H9 (cell line): Measurements from ENCODE around the gene GPR161. TPM values are rescaled to one million over a fixed set of nuclear protein-coding genes. Genes with fewer than 3 reads are reported as not detected.

ENCODE experiments used
- DNase-seq: peaks from one replicate; pipeline ENCODE4 v3.0.0-alpha.2; 2017
- H2AFZ ChIP-seq: one replicate; pipeline ENCODE4 v1.6.1; 2013; ENCODE audit warnings: mild to moderate bottlenecking, low read length, control low read depth, moderate library complexity
- H2AK5ac ChIP-seq: 2 replicates; pipeline ENCODE4 v1.6.1; 2013; ENCODE audit warnings: low read length, control low read depth, mixed read lengths; ENCODE audit not compliant: insufficient read length
- H2BK120ac ChIP-seq: one replicate; pipeline ENCODE4 v1.6.1; 2013; ENCODE audit warnings: low read depth, mild to moderate bottlenecking, low read length, control low read depth, inconsistent platforms; ENCODE audit not compliant: poor library complexity, severe bottlenecking
- H2BK12ac ChIP-seq: 2 replicates; pipeline ENCODE4 v1.6.1; 2013; ENCODE audit warnings: low read length, control low read depth, mixed read lengths, low read depth; ENCODE audit not compliant: insufficient read length
- H2BK15ac ChIP-seq: 2 replicates; pipeline ENCODE4 v1.6.1; 2013; ENCODE audit warnings: low read depth, low read length, control low read depth
- H2BK20ac ChIP-seq: one replicate; pipeline ENCODE4 v1.6.1; 2013; ENCODE audit warnings: low read depth, mild to moderate bottlenecking, low read length, control low read depth, inconsistent platforms; ENCODE audit not compliant: poor library complexity, severe bottlenecking
- H2BK5ac ChIP-seq: 2 replicates; pipeline ENCODE4 v1.6.1; 2013; ENCODE audit warnings: low read length, control low read depth, mixed read lengths; ENCODE audit not compliant: insufficient read length
- H3K14ac ChIP-seq: 2 replicates; pipeline ENCODE4 v1.6.1; 2013; ENCODE audit warnings: low read length, control low read depth; ENCODE audit not compliant: insufficient read depth
- H3K18ac ChIP-seq: 2 replicates; pipeline ENCODE4 v1.6.1; 2013; ENCODE audit warnings: low read depth, mild to moderate bottlenecking, mixed read lengths, low read length, control low read depth; ENCODE audit not compliant: insufficient read length
- H3K23ac ChIP-seq: 2 replicates; pipeline ENCODE4 v1.6.1; 2013; ENCODE audit warnings: low read length, control low read depth, mixed read lengths, low read depth; ENCODE audit not compliant: insufficient read length
- H3K23me2 ChIP-seq: 2 replicates; pipeline ENCODE4 v1.6.1; 2013; ENCODE audit warnings: low read depth, mild to moderate bottlenecking, mixed read lengths, low read length, control low read depth; ENCODE audit not compliant: insufficient read length, poor library complexity, severe bottlenecking
- H3K27ac ChIP-seq: 2 replicates; pipeline ENCODE4 v1.5.1; 2013; ENCODE audit warnings: low read length, control low read depth, mixed read lengths, low read depth; ENCODE audit not compliant: insufficient read length
- H3K27me3 ChIP-seq: 2 replicates; pipeline ENCODE4 v1.6.1; 2013; ENCODE audit warnings: low read length, control low read depth, inconsistent platforms; ENCODE audit not compliant: insufficient read depth
- H3K4ac ChIP-seq: 2 replicates; pipeline ENCODE4 v1.6.1; 2013; ENCODE audit warnings: low read depth, mild to moderate bottlenecking, control low read depth, inconsistent platforms, low read length, moderate library complexity
- H3K4me1 ChIP-seq: 2 replicates; pipeline ENCODE4 v1.6.1; 2013; ENCODE audit warnings: low read length, control low read depth, inconsistent platforms; ENCODE audit not compliant: insufficient read depth
- H3K4me2 ChIP-seq: 2 replicates; pipeline ENCODE4 v1.6.1; 2013; ENCODE audit warnings: low read length, control low read depth, mixed read lengths; ENCODE audit not compliant: insufficient read length, insufficient read depth
- H3K56ac ChIP-seq: 2 replicates; pipeline ENCODE4 v1.6.1; 2013; ENCODE audit warnings: low read depth, mild to moderate bottlenecking, mixed read lengths, low read length, control low read depth; ENCODE audit not compliant: insufficient read length
- H3K79me1 ChIP-seq: 2 replicates; pipeline ENCODE4 v1.6.1; 2013; ENCODE audit warnings: low read depth, mild to moderate bottlenecking, moderate library complexity, low read length, control low read depth, inconsistent platforms; ENCODE audit not compliant: insufficient read depth, poor library complexity, severe bottlenecking
- H3K79me2 ChIP-seq: 2 replicates; pipeline ENCODE4 v1.6.1; 2013; ENCODE audit warnings: low read length, control low read depth, inconsistent platforms; ENCODE audit not compliant: insufficient read depth
- H3K9ac ChIP-seq: 2 replicates; pipeline ENCODE4 v1.6.1; 2013; ENCODE audit warnings: low read length, control low read depth, mixed read lengths; ENCODE audit not compliant: insufficient read length; ENCODE audit errors: extremely low read depth
- H3K9me3 ChIP-seq: one replicate; pipeline ENCODE4 v1.6.1; 2013; ENCODE audit warnings: low read depth, low read length, inconsistent platforms; ENCODE audit not compliant: control insufficient read depth
- H3T11ph ChIP-seq: one replicate; pipeline ENCODE4 v1.6.1; 2013; ENCODE audit warnings: mild to moderate bottlenecking, low read length, control low read depth, inconsistent platforms
- H4K20me1 ChIP-seq: one replicate; pipeline ENCODE4 v1.6.1; 2013; ENCODE audit not compliant: control insufficient read depth, insufficient read length, insufficient read depth
- H4K5ac ChIP-seq: 2 replicates; pipeline ENCODE4 v1.6.1; 2013; ENCODE audit warnings: low read depth, mild to moderate bottlenecking, mixed read lengths, low read length, control low read depth; ENCODE audit not compliant: insufficient read length
- H4K8ac ChIP-seq: replicated peaks from 2 replicates; pipeline ENCODE4 v1.6.1; 2013; ENCODE audit warnings: low read length, control low read depth, mixed read lengths, low read depth; ENCODE audit not compliant: insufficient read length
- H4K91ac ChIP-seq: 2 replicates; pipeline ENCODE4 v1.6.1; 2013; ENCODE audit warnings: low read depth, mild to moderate bottlenecking, moderate library complexity, mixed read lengths, low read length, control low read depth; ENCODE audit not compliant: insufficient read length
- H3K27ac Mint-ChIP-seq, 3 experiments: 2 replicates in 2 of 3; 3 replicates in 1 of 3; pipeline ENCODE4 v1.8.0; 2020 to 2021; ENCODE audit warnings: mixed read lengths in 3 of 3, mild to moderate bottlenecking in 1 of 3, moderate library complexity in 1 of 3
- H3K27me3 Mint-ChIP-seq: 2 replicates; pipeline ENCODE4 v1.8.0; 2021; ENCODE audit warnings: low read depth, mild to moderate bottlenecking, moderate library complexity, mixed read lengths
- H3K36me3 Mint-ChIP-seq, 3 experiments: 2 replicates in 2 of 3; 3 replicates in 1 of 3; pipeline ENCODE4 v1.8.0; 2020 to 2021; ENCODE audit warnings: low read depth in 3 of 3, mixed read lengths in 3 of 3; ENCODE audit not compliant: insufficient read depth in 1 of 3
- H3K4me1 Mint-ChIP-seq, 2 experiments: 2 replicates each; pipeline ENCODE4 v1.8.0; 2020; ENCODE audit warnings: mixed read lengths in 2 of 2
- H3K4me3 Mint-ChIP-seq, 2 experiments: 2 replicates in 1 of 2; 3 replicates in 1 of 2; pipeline ENCODE4 v1.8.0; 2020 to 2021; ENCODE audit warnings: mild to moderate bottlenecking in 2 of 2, mixed read lengths in 2 of 2, moderate library complexity in 1 of 2
- H3K9me3 Mint-ChIP-seq, 2 experiments: 2 replicates in 1 of 2; 3 replicates in 1 of 2; pipeline ENCODE4 v1.8.0; 2020; ENCODE audit warnings: mild to moderate bottlenecking in 2 of 2, mixed read lengths in 2 of 2, moderate library complexity in 1 of 2
- WGBS: extraction: QIAGEN DNeasy Blood & Tissue Kit; methylation state at CpG from one replicate; pipeline ENCODE4 v1.1.7; 2013; ENCODE audit warnings: missing lambda C conversion rate, low lambda C conversion rate, mixed read lengths; ENCODE audit not compliant: insufficient read length; ENCODE audit errors: extremely low coverage; 5-methylcytosine and 5-hydroxymethylcytosine counted together
- total RNA-seq: library from RNA; stranded (reverse); gene quantifications from 2 replicates; pipeline ENCODE4 v1.2.1, GENCODE V29; 2021
- TF ChIP-seq, protein P1 (sequence below): fragments of 200-600 bp; sonication (generic); conservative IDR thresholded peaks from 3 replicates; pipeline ENCODE4 v1.8.0; 2021; ENCODE audit warnings: antibody characterized with exemption, mild to moderate bottlenecking

Gene GPR161
- total RNA-seq, 1 experiment from 2014 or later = 10.6 TPM

DNA sequence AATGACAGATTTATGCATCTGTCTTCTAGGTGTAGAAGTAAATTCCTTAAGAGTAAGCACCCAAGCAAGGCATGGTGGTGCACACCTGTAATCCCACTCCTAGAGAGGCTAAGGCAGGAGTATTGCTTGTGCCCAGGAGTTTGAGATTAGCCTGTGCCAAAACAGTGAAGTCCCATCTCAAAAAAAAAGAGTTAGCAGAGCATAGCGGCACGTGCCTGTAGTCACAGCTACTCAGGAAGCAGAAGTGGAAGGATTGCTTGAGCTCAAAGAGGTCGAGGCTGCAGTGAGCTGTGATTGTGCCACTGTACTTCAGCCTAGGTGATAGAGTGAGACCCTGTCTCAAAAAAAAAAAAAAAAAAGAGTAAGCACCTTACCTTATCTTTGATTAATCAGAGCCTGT lies 26.9 kb upstream of the GPR161 start:
- Mint-ChIP-seq H3K4me3 (no peak overlapping the region), H3K27ac (no peak overlapping the region), H3K9me3 (peaks cover 10 to 11% of the 10 kb centered on the region in 2 experiments), H3K27me3 (no peaks in the 10 kb centered on the region; the same call in 1 of the 2 replicates), H3K36me3 (peaks cover 0 to 3% (median 0%) of the 10 kb centered on the region in 3 experiments; a peak in 1 of 7 replicates), H3K4me1 (no peaks in the 10 kb centered on the region)
- Histone ChIP-seq H2AK5ac (no peak overlapping the region), H2BK5ac (no peak overlapping the region), H3K4me2 (no peak overlapping the region), H3K4ac (no peak overlapping the region), H2AFZ (no peak overlapping the region), H3K9ac (no peak overlapping the region), H3K4me1 (no peaks in the 10 kb centered on the region), H2BK20ac (no peak overlapping the region), H2BK12ac (no peak overlapping the region), H2BK120ac (no peak overlapping the region), H3K18ac (no peak overlapping the region), H3K23me2 (no peaks in the 10 kb centered on the region), H3T11ph (no peak overlapping the region), H3K23ac (no peak overlapping the region), H4K5ac (no peak overlapping the region), H3K79me1 (no peaks in the 10 kb centered on the region), H3K27ac (no peak overlapping the region), H4K91ac (no peak overlapping the region), H4K20me1 (no peaks in the 10 kb centered on the region), H2BK15ac (no peak overlapping the region), H3K79me2 (no peaks in the 10 kb centered on the region), H3K27me3 (no peaks in the 10 kb centered on the region), H3K56ac (no peak overlapping the region), H4K8ac (no peak overlapping the region), H3K9me3 (no peaks in the 10 kb centered on the region), H3K14ac (no peak overlapping the region)
- DNase-seq = no peak
- WGBS = no CpG with 5 or more reads among the region's 3 CpGs
- TF ChIP-seq, protein P1, sequence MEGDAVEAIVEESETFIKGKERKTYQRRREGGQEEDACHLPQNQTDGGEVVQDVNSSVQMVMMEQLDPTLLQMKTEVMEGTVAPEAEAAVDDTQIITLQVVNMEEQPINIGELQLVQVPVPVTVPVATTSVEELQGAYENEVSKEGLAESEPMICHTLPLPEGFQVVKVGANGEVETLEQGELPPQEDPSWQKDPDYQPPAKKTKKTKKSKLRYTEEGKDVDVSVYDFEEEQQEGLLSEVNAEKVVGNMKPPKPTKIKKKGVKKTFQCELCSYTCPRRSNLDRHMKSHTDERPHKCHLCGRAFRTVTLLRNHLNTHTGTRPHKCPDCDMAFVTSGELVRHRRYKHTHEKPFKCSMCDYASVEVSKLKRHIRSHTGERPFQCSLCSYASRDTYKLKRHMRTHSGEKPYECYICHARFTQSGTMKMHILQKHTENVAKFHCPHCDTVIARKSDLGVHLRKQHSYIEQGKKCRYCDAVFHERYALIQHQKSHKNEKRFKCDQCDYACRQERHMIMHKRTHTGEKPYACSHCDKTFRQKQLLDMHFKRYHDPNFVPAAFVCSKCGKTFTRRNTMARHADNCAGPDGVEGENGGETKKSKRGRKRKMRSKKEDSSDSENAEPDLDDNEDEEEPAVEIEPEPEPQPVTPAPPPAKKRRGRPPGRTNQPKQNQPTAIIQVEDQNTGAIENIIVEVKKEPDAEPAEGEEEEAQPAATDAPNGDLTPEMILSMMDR = no peak
